ENCODE data around the gene BTBD9.

- TF ChIP-seq CTCF (conservative IDR thresholded peaks at IDR 0.05) (no peak), EZH2 (IDR thresholded peaks at IDR 0.05; ENCODE audit: low read depth) (no peak)
Observed at GRCh38 chr6:38268342-38268741, 371.4 kb downstream of the BTBD9 start.

Measured in PC-9 (cell line).